Fibroblast of pulmonary artery (primary cell): ENCODE data around the gene ST7.

Experiments
- DNase-seq: peaks from one replicate; pipeline ENCODE4 v3.0.0-alpha.2; 2010; ENCODE audit warnings: low read depth
- H3K4me3 ChIP-seq: replicated peaks from 2 replicates; pipeline ENCODE4 v1.5.1; 2011; ENCODE audit warnings: low read depth, mild to moderate bottlenecking, control low read depth, low read length, moderate library complexity
- TF ChIP-seq, protein P1 (sequence below): IDR thresholded peaks from 2 replicates; pipeline ENCODE4 v1.5.1; 2011; ENCODE audit warnings: mild to moderate bottlenecking, control low read depth, low read length, inconsistent platforms; ENCODE audit errors: missing control alignments

ST7 gene

DNA sequence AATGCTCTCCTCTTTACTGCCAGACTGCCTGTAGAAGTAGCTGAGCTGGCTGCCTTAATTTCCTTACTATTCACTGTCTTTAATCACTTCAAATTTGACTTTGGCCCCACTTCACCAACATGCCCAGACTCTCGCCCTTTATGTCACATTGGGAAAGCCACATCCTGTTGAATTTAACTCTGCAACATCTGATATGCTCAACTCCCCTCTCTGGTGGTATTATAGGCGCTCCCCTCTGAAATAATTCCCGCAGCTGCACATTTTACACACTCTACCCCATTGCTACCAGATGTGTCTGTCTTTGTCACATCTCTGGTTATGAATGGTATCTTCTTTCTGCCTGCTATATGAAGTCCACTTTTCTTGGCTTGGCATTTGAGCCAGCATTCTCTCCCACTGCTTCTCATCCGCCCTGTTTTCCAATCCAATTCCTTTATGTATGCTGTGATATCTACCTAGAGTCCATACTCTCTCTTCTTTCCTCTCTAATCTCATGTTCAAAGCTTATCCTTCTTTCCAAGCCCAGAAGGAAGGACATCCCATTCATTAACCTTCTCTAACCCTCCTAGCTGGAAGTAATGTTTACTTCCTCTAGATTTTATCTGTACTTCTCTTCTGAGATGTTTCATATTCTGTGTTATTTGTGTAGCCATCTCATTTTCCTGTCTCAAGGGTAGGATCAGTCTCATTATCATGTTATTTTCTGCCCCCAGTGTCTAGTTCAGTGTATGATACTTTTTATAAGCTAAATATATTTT is 134.5 kb downstream of the ST7 start:
- TF ChIP-seq, protein P1, sequence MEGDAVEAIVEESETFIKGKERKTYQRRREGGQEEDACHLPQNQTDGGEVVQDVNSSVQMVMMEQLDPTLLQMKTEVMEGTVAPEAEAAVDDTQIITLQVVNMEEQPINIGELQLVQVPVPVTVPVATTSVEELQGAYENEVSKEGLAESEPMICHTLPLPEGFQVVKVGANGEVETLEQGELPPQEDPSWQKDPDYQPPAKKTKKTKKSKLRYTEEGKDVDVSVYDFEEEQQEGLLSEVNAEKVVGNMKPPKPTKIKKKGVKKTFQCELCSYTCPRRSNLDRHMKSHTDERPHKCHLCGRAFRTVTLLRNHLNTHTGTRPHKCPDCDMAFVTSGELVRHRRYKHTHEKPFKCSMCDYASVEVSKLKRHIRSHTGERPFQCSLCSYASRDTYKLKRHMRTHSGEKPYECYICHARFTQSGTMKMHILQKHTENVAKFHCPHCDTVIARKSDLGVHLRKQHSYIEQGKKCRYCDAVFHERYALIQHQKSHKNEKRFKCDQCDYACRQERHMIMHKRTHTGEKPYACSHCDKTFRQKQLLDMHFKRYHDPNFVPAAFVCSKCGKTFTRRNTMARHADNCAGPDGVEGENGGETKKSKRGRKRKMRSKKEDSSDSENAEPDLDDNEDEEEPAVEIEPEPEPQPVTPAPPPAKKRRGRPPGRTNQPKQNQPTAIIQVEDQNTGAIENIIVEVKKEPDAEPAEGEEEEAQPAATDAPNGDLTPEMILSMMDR = no peak
- no peak for DNase-seq
- H3K4me3 ChIP-seq = no peak overlapping the region

DNA sequence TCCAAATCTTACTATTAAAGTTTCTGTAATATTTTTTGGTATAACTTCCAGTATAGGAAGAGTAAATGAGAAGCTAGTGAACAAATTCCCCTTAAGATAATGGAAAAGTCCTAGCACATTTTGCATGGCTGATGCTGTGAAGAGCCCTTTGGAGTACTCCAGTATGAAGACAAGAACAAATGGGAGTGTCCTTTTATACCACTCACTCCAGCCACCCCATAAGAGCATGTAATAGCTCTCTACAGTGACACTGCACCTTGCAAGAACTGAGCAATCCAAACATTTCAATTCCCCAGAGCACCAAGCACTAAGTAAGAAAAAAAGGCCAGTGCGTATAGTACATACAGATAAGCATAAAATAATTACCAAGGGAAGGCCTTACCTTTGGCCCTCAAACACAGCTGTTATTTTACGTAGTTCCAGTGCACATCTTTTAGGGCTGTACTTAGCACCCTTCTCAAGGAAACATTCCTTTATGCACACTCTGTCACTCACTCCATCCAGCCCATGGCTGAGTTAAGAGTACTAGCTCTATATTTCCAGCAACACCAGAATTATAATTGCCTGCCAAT is 135.4 kb downstream of the ST7 start:
- TF ChIP-seq, protein P1 = no peak
- no peak overlapping the region for H3K4me3 ChIP-seq
- DNase-seq = no peak

DNA sequence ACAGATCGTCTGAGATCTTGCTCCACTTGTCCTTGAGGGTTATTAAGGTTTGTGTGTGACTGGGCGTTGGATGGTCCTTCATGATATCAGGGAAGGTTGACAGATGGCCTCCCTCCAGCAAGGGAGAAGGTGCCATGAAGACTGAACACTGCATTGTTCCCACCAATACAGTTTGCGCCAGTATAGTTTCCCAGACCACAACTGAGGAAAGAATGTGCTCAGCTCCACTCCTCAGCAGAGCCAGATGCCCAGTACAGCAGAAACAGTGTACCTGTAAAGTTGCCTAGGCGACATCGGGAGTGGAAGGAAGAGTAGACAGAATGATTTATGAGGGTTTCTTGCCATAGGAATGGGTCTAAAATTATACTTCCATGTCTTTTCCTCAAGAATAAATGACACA is 137.5 kb downstream of the ST7 start:
- H3K4me3 ChIP-seq = no peak overlapping the region
- no peak for DNase-seq
- TF ChIP-seq, protein P1 = no peak

DNA sequence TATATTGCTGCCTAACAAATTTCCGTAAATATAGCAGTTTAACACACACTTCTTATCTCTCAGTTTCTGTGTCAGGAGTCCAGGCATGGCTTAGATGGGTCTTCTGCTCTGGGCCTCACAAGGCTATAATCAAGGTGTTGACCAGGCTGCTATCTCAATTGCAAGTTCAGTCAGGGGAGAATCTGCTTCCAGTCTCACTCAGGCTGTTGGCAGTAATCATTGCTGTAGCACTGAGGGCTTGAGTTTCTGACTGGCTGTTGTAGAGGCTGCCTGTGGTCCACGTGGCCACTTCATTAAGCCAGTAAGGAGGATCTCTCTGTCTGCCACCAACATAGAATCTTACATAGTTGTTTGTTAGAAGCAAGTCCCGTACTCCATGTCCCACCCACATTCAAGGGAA is 138.4 kb downstream of the ST7 start:
- no peak for DNase-seq
- TF ChIP-seq, protein P1 = no peak
- no peak overlapping the region for H3K4me3 ChIP-seq

DNA sequence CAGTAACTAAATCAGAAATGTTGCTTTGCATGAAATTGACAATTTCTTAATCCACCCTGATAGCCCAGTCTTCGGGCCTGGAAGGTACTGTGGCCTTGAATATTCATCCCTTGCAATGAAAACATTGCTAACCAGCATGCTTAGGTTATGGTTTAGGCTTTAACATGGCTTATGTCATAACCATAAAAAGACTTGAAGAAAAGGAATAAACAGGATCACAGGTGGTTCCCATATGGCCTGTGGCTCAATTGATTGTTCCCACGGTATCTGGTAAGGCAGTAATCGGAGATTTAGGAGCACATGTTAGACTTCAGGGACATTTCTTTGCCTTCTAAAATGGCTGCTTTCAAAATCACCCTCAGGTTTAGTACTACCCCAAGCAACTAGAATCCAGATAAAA is 139.5 kb downstream of the ST7 start:
- no peak for DNase-seq
- H3K4me3 ChIP-seq = no peak overlapping the region
- TF ChIP-seq, protein P1 = no peak

DNA sequence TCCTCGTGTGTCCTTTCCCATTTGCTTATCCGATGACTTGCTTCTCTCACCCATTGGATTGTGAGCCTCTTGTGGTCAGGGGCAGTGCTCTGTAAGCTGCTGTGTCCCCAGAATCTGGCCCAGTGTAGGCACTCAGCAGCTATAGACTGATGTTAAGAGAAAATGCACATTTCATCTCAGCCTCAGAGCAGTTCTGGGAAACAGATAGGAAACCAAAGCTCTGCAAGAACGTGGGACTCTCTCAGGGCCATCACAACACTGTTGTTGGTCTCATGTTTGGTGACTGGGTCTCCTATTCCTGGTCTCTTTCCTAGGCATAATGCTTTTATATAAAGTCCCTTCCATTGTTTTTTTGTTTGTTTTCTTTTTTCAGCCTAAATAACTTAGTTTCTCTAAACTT is 141.2 kb downstream of the ST7 start:
- TF ChIP-seq, protein P1 = no peak
- no peak overlapping the region for H3K4me3 ChIP-seq
- no peak for DNase-seq

DNA sequence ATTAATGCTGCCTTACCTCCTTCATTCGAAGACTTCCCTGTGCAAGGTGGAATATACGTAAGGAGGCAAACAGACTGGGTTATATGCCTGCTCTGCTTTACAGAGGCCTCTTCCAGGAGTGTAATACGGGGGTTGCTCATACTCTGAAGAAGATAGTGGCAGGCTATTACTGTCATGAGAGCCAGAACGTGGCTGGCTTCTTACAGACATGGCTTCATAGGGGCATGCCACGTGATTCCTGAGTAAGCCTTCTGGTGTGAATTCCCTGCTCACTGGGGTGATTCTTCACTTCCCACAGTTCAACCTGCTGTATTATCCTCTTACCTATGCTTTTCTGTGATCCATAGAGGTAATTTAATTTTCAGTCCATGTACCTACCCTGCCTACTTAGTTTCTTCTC is 141.8 kb downstream of the ST7 start:
- no peak for DNase-seq
- no peak overlapping the region for H3K4me3 ChIP-seq
- TF ChIP-seq, protein P1 = no peak
